Tongue (tissue), 2 donors: ENCODE measurements around the gene ACACA. TPM values are rescaled to one million over a fixed set of nuclear protein-coding genes. Genes with fewer than 3 reads are reported as not detected.
A peak's percentile ranks its signal among the peaks of the same experiment; 100 is the strongest.

ENCODE experiments used
- DNase-seq: peaks from one replicate; pipeline ENCODE4 v3.0.0-alpha.2; 2015
- total RNA-seq: library from RNA; depleted of rRNA; stranded (reverse); fragments of >200 nt; gene quantifications from one replicate; pipeline ENCODE4 v1.2.3, GENCODE V29; 2014

The ACACA gene
- total RNA-seq, 1 donor from 2014 or later: 45.0 TPM

DNA sequence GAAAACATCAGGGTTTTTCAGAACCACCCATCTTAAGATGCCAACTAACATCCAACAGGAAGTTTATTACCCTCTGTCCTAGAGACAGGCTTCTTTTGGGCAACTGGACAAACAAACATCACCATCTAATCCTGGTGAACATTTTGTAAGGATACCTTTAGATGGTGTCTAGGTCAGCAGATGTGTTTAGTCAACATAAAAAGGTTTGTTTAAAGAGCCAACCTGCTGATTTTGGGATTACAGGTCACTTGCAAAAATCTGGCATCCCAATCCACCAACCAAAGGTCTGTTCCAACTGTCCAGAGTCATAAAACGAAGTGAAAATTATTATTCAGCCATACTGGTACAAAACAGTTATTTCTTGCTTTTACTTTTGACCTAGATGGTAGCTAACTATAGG lies 176.0 kb downstream of the ACACA start:
- DNase-seq: no peak

DNA sequence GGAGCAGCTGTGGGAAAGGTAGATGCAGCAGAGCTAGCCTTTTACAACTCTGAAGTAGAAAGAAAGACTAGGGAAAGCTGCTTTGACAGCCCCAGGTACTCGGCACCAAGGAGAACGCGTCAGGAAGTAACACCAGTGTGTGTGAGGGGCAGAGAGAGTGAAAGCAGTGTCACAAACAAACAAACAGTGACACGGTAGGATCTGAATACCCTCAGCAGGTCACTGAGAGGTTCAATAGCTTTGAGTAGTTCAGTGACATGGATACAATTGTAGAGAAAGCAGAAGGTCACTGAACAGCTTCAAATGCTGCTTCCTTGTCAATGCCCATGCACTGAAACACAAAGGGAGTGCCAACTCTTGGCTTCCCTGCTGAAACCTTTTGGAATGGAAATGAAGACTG lies 181.2 kb downstream of the ACACA start:
- DNase-seq: no peak

DNA sequence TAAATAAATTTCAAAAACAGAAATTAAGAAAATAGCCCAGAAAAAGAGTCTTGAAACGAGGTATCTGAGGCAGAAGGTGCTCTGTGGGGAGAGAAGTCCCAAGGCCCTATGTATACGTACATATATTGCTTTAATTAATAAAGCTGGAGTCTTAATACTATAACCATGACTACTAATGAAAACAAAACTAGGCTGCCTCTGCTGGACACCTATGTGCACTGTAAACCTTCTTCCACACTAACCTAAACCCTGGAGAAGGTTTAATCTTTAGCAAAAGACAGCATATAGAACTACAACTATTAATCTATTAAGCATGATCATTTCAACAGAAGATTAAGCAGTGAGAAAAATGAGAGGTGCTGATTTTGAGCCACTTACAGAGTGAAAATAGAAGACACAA lies 184.8 kb downstream of the ACACA start:
- no peak for DNase-seq

DNA sequence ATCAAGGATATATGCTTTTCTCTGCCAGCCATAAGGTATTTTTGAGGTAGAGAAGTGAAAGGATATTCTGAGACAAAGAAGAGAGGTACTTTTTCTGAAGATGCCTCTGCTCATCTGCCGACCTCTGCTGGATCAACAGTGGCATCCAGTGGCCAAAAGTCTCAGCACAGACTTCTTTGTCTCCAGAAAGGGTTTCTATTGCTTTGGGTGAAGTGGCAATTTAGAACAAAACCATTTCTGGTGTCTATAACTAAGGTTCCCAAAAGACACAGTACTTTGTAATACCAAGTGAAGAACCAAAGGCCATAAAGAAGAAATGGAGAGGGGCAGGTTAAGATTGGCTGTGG lies 186.1 kb downstream of the ACACA start:
- peak; percentile 57 for DNase-seq

DNA sequence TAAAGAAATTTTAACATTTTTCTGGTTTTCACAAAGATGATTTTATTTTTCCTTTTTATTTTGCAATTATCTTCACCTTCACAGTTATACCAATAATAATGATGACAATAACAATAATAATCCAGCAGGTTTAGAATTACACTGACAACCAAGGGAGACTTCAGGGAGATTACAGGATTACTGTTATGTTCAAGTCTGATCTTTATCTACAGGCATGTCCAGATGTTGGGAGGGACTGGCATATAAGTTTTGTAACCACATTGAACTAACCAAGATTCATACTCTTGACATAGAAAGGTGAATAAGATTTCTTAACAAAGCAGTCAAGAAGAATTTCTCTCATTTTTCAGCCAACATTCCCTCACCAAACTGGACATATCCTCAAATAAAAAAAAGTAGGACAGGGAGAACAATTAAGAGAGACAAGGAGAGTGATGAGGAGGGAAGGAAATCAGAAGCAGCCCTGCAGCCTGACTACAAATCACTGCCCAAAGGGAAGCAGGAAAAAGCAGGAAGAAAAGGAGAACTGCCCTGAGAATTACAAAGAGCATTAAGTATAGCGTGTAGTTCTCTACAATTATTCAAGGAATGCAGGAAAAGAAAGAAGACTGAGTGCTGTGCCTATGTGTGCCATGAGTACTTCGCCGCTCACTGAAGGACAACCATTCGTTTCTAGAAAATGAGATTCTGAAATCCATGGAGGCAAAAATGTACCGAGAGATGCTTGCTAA lies 186.6 kb downstream of the ACACA start:
- DNase-seq: no peak

DNA sequence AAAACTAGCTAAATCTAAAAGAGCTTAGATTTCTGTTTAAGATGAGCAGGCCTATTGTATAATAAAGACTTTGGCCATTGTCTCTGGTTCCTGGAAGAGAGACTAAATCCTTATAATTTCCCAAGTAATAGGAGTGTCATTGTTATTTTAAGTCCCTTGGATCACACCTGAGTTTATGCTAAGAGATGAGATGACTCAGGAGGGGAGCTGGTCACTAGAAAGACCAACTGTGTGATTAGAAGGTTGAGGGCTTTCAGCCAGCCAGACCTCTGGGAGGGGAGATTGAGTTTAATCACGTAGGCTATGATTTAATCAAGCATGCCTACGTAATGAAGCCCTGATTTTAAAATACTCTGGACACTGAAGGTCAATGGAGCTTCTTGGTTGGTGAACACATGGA lies 187.8 kb downstream of the ACACA start:
- no peak for DNase-seq

DNA sequence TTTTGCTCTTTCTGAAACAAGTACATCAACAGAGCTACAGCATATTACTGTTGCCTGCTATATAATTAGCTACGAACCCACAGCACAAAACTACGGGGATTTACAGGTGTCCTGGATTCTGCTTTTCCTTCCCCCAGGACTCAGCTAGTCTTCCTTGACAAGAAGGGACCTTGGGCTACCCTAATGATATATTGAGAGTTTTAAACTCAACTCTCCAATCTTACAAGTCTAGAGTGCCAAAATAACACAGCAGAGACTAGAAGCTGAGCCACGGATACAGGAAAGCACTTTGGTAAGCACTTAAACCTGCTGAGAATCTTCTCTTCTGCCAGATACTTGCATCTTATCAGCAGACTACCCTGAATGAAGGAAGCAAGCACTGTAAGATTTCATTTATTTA lies 192.2 kb downstream of the ACACA start:
- no peak for DNase-seq

DNA sequence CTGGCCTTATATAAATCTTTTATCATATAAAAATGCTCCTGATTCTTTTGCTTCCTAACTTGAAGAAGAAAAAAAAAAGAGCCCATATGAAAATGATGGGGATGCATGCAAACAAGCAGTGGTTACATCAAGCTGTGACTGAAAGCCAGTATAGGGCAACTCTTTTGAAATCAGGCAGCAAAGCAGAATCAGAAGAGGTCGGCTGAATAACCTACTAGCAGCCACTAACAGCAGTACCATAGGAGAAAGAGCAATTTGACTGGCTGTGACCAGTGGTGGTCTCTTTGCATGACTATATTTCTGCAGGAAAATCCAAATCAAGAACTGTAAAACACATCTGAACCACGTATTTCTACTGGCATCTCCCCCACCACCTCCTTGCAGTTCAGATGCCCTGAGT lies 192.7 kb downstream of the ACACA start:
- no peak for DNase-seq

DNA sequence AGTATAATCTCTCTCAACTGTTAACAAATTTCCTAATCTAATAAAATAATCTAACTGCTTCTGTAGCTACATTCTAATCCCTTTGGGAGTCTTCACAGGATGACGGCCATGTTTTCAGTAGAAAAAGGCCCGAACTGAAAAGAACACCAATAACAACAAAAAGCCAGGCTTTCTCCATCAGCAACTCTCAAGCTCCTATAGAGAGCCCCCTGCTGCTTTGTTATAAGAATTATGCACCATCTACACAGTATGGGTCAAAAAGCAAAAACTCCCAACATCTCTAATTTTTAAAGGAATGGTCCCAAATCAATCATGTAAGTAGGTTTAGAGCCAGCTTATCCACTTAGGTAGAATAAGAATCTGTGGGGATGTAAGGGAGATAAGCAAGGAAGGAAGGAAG lies 194.5 kb downstream of the ACACA start:
- no peak for DNase-seq

DNA sequence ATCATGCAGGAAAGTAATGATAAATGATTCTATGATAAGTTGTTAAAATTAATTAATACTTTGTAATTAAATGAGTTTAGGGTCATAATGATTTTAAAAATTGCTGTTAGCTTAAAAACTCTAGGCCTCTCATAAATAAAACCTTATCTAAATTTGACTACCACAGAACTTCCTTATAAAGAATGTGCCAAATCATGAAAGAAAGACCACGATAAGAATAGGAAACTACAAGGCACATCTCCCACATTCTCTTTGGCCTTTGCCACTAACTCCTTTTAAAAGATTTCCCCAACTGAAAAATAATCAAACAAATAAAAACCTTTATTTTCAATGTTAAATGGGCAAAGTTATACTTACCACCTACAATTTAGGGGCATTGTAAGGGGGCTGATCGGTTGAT lies 195.5 kb downstream of the ACACA start:
- DNase-seq: no peak

DNA sequence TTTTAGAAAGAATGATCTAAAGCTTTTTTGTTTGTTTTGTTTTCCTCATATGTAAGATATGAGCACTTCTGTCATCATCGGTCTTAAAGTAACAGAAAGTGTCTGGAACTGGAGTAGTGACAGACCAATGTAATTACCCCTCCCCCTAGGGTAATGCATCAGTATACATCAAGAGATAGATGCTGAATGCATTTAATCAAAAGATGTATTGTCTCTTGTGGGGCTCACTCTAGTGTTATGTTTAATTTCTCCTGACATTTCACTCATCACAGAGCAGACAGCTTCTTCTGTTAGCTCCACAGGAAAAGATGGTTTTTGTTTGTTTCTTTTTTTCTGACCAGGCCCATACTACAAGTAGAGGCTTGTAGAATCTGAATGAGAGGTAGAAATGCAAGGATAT lies 199.5 kb downstream of the ACACA start:
- no peak for DNase-seq

DNA sequence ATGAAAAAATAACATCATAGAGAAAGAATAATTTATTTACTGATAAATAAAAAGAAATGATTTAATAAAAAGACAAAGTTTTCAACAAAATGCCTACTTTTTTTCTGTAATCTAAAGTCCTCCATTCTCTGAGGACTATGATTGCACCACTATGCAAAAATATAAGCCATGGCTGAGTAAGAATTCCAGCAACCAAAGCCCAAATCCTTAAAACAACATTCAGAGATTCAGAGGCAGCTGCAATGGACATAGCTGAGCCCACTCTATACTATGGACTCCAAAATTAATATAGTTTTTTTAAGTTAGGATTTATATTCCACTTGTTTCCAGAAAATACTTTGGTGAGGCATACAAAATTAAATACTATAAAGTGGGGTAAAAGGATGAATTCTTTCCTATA lies 200.3 kb downstream of the ACACA start:
- DNase-seq: no peak

DNA sequence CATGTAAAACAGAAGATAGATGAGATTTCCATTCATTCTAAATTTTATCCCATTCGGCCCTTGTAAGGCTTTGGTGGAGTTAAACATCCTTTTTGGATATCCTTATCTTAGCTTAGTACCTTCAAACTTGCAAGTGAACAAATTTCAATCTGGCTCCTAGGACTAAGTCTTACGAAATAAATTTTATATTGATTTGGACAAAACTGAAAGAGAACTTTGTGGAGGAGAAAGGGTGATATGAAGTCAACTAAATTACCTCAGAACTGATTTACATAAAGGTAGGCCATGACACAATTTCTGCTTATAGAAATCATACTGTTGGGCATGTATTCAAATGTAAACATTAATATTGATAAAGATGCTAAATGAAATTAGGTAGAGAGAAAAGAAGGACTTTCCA lies 206.1 kb downstream of the ACACA start:
- DNase-seq: no peak

DNA sequence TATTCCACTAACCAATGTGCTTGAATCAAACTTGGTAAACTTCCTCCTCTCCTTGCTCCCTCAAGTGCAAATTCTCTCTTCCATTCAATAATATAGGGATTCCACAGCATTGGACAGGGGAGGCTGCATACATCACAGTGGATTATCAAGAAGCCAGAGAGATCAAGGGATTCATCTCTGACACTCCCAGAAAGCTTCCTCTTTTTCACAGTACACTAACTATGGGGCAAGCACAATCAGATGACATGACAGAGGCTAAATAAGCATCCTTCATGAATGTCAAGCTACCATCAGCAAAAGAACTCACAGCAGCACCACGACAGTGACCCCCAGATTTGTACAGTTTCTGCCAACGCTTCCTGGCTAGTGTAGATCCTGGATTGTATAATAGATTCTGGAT lies 209.3 kb downstream of the ACACA start:
- DNase-seq: no peak

DNA sequence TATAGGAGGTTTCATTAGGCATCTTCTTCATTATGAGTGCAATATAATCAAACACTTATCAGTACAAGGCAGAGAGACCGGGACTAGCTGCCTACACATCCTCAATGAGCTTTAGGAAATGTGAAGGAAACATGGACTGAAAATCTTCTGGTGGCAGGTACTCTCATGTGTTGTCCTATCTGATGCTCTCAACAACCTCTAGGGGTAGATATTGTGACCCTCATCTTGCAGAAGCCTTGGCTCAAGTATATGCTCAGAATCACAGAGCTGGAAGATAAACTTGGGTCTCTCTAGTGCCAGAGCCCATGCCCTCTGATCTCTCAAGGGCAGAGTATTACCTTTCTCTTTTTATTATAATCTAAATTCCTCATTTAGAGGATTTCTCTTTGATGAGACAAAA lies 212.4 kb downstream of the ACACA start:
- DNase-seq: no peak

DNA sequence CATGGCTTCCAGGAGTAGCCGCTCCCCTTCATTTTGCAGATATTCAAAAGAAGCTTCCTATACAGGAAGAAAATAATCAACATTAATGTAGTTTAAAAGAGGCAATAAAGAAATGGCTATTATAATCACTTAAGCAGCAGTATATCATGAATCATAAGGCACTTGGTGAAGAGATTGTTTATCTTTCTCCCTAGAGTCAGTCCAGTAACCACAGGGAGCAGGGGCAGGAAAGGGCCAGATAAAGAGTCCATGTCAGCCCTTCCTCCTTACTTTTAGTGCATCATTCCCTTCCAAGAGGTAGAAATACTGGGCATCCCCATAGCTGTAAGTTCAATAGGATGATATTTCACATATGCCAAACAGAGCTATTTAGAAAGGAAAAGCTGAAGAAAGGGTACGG lies 215.4 kb downstream of the ACACA start:
- DNase-seq: no peak

DNA sequence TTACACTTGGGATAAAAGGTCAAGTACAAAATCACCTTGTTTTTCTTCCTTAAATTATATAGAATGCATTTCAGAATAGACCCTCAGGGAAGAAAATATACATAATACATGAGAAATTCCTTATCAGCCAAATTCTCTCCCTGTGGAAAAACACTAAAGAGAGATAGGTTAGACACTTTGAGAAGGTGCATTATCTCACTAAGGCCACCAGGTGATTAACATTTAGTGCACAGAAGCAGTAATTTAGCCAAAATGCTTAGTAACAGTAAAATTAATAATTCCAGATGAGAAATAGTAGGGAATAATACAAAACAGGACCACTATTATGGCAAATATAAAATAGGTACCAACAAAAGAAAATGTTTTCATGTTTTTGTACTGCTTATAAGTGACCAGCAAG lies 216.1 kb downstream of the ACACA start:
- no peak for DNase-seq

DNA sequence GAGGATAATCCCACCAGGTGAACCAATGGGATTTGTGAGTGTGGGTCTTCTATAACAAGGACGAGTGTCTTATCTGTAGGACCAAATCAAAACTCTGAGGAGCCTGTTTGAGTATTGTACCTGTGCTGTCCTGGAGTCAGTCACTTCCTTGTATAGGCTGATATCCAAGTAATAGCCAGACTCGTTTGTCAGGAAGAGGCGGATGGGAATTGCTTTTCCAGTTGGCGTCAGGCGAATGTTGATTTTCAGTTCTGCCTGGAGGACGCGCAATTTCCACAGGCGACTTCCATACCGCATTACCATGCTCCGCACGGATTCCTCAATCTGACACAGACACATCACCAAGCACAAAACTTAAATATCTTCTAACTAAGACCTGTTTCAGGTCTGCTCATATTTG lies 218.5 kb downstream of the ACACA start:
- DNase-seq: no peak

DNA sequence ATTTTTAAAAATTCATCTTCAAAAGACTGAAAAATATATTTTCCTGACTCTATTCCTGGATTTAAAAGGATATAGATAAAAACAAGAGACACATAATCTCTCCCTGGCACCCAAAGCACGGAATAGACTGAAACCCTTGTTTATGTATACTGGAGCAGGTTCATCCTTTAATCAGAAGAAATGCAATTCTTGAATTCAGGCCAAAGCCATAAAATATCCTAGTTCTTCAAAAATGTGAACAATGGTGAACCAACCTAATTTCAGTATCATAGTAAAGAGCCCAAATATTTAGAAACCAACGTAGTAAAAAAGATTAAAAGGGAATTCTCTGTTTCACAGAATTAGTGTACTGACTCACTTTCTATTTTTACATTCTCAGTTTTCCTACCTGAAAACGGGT lies 219.4 kb downstream of the ACACA start:
- DNase-seq: no peak

DNA sequence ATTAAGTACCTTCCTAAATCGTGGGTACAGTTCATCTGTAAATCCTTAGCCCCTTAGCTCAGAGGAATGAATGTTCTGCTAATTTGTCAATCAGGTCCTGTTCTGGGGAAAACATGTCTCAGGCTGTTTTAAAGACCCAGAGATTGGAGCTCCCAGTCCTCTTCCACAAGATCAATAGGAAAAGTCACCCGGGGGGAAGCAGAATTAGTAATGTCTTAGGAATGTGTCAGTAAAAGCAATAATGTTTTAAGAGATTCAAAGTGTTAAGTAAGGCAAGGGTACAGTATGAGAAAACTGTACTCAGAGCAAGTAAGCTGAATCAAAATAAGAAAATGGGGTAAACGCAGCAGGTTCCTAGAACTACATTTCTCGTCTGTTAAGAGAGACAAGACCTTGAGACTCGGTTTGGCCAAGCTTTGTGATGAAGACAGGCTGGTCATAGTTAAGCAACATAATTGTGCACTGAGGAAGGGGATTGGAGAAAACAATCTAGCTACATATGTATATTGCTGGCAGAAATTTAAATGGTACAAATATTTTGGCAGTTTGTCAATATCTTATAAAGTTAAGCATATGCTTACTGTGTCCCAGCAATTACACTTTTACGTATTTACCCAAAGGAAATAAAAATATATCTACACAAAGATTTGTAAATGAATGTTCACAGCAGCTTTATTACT lies 223.7 kb downstream of the ACACA start:
- DNase-seq: no peak

DNA sequence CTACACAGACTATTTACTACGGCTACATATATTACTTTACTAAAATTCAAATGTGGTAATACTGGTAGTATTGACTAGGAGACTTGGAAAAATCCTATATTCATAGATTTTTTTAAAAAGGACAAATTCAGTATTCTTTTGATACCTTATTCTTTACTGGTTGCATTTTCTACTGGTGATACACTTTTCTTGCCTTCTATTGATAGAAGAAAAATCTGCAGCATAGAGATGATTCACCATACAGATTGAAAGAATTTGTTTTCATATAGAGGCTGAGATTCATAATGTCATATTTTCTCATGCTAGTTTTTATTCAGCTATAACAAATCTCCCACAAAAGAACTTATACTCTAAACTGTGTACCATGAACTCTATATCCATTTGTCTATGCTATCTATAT lies 226.3 kb downstream of the ACACA start:
- no peak for DNase-seq

DNA sequence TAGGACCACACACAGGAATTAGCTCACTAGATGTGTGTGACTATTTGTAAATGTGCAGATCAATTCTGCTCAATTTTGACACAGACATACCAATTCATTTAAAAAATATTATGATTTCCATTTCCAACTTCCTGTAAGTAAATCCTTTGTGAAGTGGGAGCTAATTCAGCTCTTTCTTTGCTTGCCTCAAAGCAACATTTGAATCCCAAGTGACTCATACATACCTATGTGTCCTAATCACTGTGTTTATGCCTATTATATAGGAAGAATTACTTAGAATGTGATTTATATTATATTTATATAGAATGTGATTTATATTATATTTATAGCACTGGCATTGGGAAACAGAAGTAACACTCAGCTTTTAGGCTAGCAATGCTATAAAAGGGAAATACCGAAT lies 226.7 kb downstream of the ACACA start:
- no peak for DNase-seq

DNA sequence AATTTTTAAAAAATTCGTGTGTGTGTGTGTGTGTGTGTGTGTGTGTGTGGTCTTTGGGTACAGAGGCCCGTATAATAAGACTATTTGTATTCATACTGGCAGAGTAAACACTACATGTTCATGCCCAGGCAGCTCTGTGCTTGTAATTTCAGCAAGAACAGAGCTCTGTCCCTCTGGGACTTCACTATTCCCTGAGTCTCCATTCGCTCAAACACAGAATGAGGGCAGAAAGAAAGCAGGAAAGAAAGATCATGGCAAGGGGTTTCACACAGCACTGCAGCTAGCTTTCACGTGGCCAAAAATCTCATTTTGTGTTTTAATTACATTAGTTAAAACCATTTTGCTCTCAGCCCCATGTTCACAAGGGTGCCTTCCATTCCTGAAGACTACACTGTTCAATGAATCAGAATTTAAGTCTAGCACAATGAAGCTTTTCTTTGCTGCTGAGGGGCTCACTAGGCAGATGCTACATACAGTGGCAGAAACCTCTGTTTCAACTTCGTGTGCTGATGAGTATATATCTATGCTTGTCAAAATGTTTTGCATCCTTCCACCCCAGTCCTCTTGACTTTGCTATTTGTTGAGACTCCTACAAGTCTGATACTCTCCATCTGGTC lies 229.3 kb downstream of the ACACA start:
- DNase-seq: peak; percentile 41

DNA sequence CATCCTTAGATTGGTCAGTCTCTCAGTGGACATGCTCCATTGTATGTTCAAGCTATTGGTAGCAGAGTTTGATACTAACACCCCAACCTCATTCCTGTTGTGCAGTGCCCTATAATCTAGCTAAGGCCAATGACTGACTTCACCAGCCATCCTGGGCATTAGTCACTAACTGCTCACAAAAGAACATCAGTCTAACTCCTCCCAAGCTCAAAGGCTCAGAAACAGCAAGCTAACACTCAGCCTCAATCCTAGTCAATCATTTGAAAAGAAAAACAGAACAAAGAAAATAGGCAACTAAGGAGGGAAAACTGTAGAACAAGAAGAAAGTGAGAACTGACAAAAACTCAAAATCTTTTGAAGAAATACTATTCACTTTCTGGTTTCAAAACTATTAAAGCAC lies 229.9 kb downstream of the ACACA start:
- no peak for DNase-seq
